HL-60 (cell line): ENCODE results near the gene ALG12.

ENCODE experiments used
- DNase-seq, 2 experiments: peaks; one replicate each; pipeline ENCODE4 v3.0.0-alpha.2; 2010 to 2020; ENCODE audit warnings: low read depth in 1 of 2, low spot score in 1 of 2
- H3K27ac ChIP-seq: fragments of 250-450 bp; sonication (Bioruptor Pico); replicated peaks from 2 replicates; pipeline ENCODE4 v1.5.1; 2020; ENCODE audit warnings: mild to moderate bottlenecking, moderate library complexity
- H3K27me3 ChIP-seq: fragments of 250-450 bp; sonication (Bioruptor Pico); 2 replicates; pipeline ENCODE4 v1.5.1; 2021; ENCODE audit warnings: mild to moderate bottlenecking, moderate library complexity; ENCODE audit not compliant: insufficient read depth, poor library complexity, severe bottlenecking
- H3K4me3 ChIP-seq: replicated peaks from 2 replicates; pipeline ENCODE4 v1.5.1; 2011; ENCODE audit warnings: mild to moderate bottlenecking, control low read depth, low read length; ENCODE audit not compliant: insufficient read depth
- CTCF ChIP-seq: IDR thresholded peaks from one replicate; pipeline ENCODE4 v1.5.1; 2011; ENCODE audit warnings: low read length, control low read depth, inconsistent platforms; ENCODE audit not compliant: insufficient read depth
- GABPA ChIP-seq: IDR thresholded peaks from 2 replicates; pipeline ENCODE4 v1.6.1; 2012; ENCODE audit warnings: low read depth
- POLR2AphosphoS5 ChIP-seq: IDR thresholded peaks from 2 replicates; pipeline ENCODE4 v1.6.1; 2012; ENCODE audit warnings: low read depth
- SPI1 ChIP-seq: IDR thresholded peaks from 2 replicates; pipeline ENCODE4 v1.6.1; 2012; ENCODE audit warnings: low read depth, mild to moderate bottlenecking, borderline replicate concordance
- TF ChIP-seq, protein P1 (sequence below): IDR thresholded peaks from 2 replicates; pipeline ENCODE4 v1.6.1; 2012; ENCODE audit warnings: low read depth; ENCODE audit not compliant: insufficient replicate concordance

Gene ALG12

GRCh38 chr22:49885881-49886280, 32.4 kb downstream of the ALG12 start:
- H3K27me3 ChIP-seq = no peaks in the 10 kb centered on the region
- DNase-seq = no peak
- no peak for TF ChIP-seq SPI1
- no peak for TF ChIP-seq POLR2AphosphoS5
- TF ChIP-seq, protein P1, sequence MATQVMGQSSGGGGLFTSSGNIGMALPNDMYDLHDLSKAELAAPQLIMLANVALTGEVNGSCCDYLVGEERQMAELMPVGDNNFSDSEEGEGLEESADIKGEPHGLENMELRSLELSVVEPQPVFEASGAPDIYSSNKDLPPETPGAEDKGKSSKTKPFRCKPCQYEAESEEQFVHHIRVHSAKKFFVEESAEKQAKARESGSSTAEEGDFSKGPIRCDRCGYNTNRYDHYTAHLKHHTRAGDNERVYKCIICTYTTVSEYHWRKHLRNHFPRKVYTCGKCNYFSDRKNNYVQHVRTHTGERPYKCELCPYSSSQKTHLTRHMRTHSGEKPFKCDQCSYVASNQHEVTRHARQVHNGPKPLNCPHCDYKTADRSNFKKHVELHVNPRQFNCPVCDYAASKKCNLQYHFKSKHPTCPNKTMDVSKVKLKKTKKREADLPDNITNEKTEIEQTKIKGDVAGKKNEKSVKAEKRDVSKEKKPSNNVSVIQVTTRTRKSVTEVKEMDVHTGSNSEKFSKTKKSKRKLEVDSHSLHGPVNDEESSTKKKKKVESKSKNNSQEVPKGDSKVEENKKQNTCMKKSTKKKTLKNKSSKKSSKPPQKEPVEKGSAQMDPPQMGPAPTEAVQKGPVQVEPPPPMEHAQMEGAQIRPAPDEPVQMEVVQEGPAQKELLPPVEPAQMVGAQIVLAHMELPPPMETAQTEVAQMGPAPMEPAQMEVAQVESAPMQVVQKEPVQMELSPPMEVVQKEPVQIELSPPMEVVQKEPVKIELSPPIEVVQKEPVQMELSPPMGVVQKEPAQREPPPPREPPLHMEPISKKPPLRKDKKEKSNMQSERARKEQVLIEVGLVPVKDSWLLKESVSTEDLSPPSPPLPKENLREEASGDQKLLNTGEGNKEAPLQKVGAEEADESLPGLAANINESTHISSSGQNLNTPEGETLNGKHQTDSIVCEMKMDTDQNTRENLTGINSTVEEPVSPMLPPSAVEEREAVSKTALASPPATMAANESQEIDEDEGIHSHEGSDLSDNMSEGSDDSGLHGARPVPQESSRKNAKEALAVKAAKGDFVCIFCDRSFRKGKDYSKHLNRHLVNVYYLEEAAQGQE = no peak
- TF ChIP-seq CTCF = no peak
- no peak for TF ChIP-seq GABPA
- H3K4me3 ChIP-seq = no peak overlapping the region
- no peak overlapping the region for H3K27ac ChIP-seq

DNA sequence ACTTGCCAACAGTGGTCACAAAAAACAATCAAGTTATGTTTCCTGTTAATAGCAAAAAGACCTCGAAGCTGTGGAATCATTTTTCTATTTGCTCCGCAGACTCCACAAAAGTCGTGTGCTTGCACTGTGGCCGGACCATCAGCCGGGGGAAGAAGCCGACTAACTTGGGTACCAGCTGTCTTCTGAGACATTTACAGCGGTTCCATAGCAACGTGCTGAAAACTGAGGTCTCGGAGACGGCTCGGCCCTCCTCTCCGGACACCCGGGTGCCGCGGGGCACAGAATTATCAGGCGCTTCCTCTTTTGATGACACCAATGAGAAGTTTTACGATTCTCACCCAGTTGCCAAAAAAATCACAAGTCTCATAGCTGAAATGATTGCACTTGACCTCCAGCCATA, 33.0 kb downstream of the ALG12 start:
- H3K27ac ChIP-seq = no peak overlapping the region
- no peak for DNase-seq
- H3K27me3 ChIP-seq = no peaks in the 10 kb centered on the region
- H3K4me3 ChIP-seq = no peak overlapping the region
- no peak for TF ChIP-seq POLR2AphosphoS5

GRCh38 chr22:49884503-49885260, 33.6 kb downstream of the ALG12 start:
- H3K4me3 ChIP-seq = no peak overlapping the region

More at GRCh38 chr22:49884503-49885260, 33.6 kb downstream of the ALG12 start:
- no peak overlapping the region for H3K27ac ChIP-seq
- no peak for TF ChIP-seq GABPA
- no peak for TF ChIP-seq SPI1
- TF ChIP-seq CTCF = no peak
- no peak for TF ChIP-seq POLR2AphosphoS5
- TF ChIP-seq, protein P1 = no peak
- H3K27me3 ChIP-seq = no peaks in the 10 kb centered on the region
- DNase-seq = no peak
